ENCODE results near the gene MYMK.

Gene MYMK

GRCh38 chr9:133533857-133534256, 9.1 kb upstream of the MYMK start:
- no peak for DNase-seq

DNA sequence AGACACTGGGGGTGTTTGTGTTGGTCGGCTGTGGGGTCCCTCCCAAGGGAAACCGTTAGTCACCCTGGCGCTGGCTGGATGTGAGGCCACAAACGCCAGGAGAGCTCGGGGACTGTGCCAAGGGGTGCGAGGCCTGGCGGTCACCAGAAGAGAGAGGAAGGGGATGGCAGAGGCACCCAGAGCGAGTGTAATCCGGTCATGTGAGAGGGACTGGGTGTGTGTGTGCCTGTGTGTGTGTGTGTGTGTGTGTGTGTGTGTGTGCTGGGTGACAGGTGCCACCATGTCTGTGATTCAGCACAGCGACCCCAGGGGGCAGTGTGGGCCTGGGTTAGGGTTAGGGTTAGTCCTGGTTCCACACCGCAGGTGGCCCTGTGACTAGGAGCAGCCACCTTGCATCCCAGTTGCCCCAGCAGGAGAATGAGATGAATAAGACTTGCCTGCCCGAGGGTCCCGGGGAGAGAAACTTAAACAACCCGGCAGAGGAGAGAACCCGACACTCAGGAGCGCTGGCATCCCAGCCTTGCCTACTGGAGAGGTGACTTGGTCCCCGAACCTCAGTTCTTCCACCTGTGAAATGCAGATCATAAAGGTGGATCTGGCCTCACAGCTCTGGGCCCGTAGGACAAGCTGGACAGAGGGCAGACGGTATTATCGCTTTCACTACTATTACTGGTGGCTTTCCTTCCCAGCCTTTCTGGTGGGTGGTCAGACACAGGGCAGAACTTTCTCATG, 8.3 kb upstream of the MYMK start:
- DNase-seq = peak; percentile 18

- no peak for DNase-seq
Observed at GRCh38 chr9:133531293-133531692, 6.5 kb upstream of the MYMK start.

DNA sequence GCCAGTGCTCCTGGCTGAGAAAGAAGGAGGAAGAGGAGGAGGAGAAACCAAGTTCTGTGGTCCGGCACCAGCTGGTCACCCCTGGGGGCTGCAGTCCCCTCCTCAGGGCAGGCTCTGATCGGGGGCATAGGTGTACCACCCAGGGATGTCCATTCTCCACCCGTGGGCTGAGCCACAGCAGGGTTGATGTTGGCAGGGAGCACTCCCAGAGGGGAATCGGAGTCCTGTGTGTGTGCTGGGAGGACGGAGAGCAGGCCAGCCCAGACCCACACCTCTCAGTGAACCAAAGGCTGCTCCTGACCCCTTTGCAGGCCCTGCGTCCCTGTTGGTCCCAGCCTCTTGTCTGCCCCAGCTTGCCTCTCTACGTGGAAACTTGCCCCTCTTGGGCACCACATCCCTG, 5.1 kb upstream of the MYMK start:
- DNase-seq = no peak

GRCh38 chr9:133529457-133529856, 4.7 kb upstream of the MYMK start:
- no peak for DNase-seq

GRCh38 chr9:133528876-133529241, 4.1 kb upstream of the MYMK start:
- DNase-seq = no peak

DNA sequence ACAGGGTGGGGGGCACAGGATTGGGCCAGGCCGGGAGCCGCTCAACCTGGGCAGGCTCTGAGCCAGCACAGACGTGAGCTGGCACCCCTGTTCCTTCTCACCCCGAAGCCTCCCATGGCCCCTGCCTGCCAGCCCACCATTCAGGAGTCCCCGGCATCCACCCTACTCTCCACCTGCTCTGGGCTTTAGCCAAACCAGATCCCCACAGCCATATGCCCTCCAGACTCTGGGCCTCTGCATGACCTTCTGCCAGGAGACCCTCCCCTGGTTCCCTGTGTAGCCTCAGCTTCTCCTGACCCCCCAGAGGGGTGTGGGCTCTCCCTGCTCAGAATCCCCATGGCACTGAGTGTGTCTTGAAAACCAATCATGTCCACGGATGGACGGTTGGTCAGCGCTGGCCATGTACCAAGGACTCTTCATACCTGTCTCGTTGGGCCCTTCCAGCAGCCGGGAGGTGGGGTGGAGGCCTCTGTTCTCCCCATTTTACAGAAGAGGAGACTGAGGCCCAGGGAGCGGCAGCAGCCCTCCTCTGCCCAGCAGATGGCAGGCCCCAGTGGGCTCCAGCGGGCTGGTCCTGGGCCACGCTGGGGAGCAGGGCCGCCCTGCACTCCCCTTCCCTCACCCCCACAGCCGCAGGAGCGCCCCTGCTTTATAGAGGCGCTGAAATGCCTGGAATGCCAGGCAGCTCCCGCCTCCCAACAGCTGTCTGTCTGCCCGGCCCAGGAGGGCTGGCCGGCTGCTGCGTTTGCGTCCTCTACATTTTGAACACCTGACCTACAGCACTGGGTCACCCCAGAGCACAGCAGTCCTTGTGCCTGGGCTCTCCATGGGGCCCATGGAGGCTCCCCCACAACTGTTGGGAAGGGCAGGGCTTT, 3.5 kb upstream of the MYMK start:
- no peak for DNase-seq

- no peak for DNase-seq
Observed at GRCh38 chr9:133527444-133527920, 2.7 kb upstream of the MYMK start.

DNA sequence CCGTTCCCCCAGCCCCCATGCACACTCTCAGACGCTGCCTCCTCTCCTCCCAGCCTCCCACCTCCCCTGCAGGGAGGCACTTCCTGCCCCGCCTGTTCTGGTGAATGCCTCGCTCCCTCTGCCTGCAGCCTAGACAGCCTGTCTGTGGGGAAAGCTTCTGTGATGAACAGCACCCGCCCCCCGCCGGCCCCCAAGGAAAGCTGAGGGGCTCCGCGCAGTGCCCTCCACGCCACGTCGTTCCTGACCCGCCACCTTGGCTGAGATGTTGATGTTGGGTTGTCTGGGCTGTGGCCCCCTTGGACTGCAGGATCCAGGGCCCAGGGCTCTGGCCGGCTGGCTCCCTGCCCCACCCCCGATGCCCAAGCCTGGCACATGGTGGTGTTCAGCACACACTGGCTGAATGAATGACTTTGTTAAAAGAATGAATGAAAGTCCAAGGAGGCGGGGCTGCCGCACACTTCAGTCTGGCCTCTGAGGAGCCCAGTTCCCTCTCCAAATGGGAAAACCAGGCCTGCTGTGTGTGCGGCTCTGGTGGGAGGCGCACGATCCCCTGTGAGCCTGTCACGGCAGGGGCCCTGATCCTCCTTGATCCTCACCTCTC, 2.1 kb upstream of the MYMK start:
- no peak for DNase-seq

DNA sequence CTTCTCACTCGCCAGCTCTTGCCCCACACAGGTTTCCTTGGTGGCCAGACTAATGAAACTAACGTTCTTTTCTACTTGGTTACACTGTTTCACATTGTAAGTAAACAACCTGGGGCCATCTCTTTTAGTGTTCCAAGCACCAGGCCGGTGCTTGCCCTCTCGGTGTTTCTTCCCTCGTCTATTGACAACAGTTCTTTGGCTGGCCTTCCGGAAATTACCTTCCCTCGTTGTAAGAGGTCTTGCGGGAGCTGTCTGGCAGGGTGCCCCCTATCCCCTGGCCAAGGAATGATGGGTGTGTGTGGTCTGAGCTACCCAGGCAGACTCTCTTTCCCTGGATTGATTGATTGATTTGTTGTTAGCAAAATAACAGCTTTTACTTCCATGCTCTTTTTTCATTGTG, 918 bp upstream of the MYMK start:
- DNase-seq = no peak

DNA sequence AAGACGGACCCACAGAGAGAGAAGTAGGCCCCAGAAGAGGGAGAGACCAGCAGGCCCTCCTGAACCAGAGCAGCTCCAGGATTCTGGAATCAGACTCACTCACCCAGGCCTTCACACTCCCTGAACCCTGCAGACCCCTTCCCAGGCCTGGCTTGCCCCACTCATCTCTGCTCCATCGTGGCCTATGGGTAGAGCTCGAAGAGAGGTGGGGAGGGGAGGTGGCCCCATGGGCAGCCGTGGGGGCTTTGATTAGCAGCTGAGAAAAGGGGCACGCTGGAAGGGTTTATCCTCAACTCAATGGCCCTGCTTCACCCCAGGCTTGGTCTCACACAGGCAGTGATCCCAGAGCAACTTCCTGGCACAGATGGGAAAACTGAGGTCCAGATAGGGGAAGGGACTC, 613 bp downstream of the MYMK start:
- DNase-seq = no peak

- no peak for DNase-seq
Observed at GRCh38 chr9:133523106-133523505, 1.7 kb downstream of the MYMK start.

- DNase-seq = no peak
Observed at GRCh38 chr9:133522073-133522910, 2.5 kb downstream of the MYMK start.

GRCh38 chr9:133521122-133522072, 3.4 kb downstream of the MYMK start:
- DNase-seq = no peak

DNA sequence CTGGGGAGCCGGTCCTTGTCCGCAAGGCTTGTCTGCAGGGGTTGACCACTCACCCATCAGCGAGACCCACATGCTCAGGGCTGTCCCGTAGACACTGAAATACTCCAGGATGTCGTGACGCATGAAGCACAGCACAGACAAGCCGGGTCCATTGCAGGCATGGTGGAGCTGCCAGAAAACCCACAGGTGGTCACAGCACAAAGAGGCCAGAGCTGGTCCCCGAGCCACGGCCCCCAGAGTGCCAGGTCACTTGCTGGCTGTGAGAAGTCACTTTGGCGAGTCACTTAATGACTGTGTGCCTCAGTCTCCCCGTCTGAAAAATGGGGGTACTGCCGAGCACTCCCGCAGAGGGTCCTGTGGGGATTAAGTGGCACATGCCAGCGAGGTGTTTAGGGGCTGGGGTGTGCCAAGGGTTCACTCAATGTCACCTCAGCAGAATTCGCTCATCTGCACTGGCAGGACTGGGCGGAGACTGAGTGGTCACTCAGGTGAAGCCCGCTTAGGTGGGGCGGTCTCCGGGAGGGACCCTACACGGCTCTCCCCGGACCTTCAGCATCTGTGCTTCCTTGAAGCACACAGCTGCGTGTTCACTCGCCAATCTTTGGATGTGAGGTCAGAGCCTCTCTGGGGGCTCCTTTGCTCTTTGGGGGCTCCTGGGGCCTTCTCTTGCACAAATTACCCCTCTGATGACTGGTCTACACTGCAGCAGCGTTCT, 4.5 kb downstream of the MYMK start:
- no peak for DNase-seq

GRCh38 chr9:133519693-133520092, 5.1 kb downstream of the MYMK start:
- no peak for DNase-seq

DNA sequence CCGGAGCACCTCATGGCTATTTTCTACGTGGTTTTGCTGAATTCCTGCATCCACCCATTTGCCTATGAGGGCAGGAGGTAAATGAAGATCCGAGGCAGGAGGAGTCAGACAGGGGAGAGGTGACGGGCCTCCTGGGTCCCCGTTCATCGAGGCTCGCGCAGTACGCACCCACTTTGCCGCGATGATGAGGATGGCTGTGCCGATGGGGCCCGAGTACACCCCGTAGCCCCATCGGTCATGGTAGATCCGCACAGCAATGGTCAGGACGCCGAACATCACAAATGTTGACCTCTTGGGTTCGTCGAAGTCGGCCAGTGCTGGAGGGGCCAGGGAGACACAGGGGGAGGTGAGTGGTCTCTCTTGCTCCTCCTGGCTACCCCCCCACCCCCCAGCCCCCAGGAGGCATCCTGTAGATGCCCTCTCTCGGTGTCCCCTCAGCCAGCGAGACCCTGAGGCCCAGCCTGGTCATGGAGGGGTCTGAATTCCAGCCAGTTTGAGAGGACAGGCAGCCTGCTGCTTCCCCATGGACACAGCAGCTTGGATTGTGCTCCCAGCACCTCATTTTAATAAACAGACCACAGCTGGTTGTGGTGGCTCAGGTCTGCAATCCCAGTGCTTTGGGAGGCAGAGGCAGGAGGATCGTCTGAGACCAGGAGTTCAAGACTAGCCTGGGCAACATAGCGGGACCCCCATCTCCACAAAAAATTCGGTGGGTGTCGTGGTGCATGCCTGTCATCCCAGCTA, 5.9 kb downstream of the MYMK start:
- no peak for DNase-seq

GRCh38 chr9:133518200-133518599, 6.6 kb downstream of the MYMK start:
- no peak for DNase-seq

DNA sequence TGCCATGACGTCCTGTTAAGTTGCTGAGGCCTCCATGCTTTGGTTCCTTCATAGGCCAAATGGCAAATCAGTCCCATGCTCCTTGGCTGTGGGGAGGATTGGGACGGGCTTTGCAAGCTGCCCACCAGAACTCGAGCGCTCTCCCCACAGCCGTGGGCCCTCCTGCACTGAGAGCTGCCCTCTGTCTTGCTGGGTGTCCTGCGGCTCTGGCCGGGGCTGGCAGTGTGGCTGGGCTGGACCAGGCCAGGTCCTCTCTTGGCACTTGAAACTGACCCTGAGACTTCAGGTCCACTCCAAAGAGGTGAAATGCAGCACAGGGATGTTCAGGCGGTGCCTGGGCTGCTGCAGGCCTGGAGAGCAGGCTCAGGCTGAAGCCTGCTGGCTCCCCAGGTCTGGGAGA, 7.0 kb downstream of the MYMK start:
- no peak for DNase-seq

DNA sequence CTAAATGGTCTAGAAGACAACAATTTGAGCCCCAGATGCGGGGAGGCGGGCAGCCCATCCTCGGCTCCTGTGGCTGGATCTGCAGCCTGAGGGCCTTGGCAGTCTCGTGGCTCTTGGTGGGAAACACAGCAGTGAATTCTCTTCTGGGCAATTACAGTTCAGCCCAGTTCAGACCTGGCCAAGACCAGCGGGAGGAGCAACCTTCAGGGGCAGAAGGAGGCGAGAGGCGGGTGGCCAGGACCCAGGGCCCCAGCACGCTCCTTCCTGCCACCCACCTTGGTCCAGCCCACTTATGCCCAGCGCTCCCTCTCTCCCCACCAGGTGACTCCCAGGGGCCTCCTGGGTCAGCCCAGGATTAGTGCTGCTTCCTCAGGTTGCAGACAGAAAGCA, 7.8 kb downstream of the MYMK start:
- no peak for DNase-seq

Data from activated effector memory CD4-positive, alpha-beta T cell treated with Interleukin-2 at 50 U/mL for 16 hours (primary cell).